Fibroblast of lung (primary cell): ENCODE data around the gene FAAP100. TPM values are rescaled to one million over a fixed set of nuclear protein-coding genes. Genes with fewer than 3 reads are reported as not detected.

Source experiments
- DNase-seq, 2 donors: peaks; one replicate each; pipeline versions ENCODE4 v3.0.0 to v3.0.0-alpha.2; 2010; ENCODE audit warnings: low read depth in 2 of 2
- H2AFZ ChIP-seq: 2 replicates; pipeline ENCODE4 v1.5.1; 2012; ENCODE audit warnings: low read length, control low read depth, inconsistent platforms
- H3K27ac ChIP-seq: 2 replicates; pipeline ENCODE4 v1.5.1; 2011; ENCODE audit warnings: low read length, control low read depth; ENCODE audit not compliant: insufficient read depth
- H3K27me3 ChIP-seq: 2 replicates; pipeline ENCODE4 v1.5.1; 2011; ENCODE audit warnings: mild to moderate bottlenecking, low read length; ENCODE audit not compliant: control insufficient read depth, insufficient read depth
- H3K36me3 ChIP-seq: 2 replicates; pipeline ENCODE4 v1.5.1; 2011; ENCODE audit warnings: low read length; ENCODE audit not compliant: control insufficient read depth, insufficient read depth
- H3K4me1 ChIP-seq: 2 replicates; pipeline ENCODE4 v1.5.1; 2011; ENCODE audit warnings: low read length; ENCODE audit not compliant: control insufficient read depth, insufficient read depth; ENCODE audit errors: extremely low read depth
- H3K4me2 ChIP-seq: 2 replicates; pipeline ENCODE4 v1.5.1; 2011; ENCODE audit warnings: low read length, control low read depth; ENCODE audit not compliant: insufficient read depth; ENCODE audit errors: extremely low read depth
- H3K4me3 ChIP-seq, 4 experiments: fragments of 200-600 bp in 1 of 4; sonication (generic) in 1 of 4; replicated peaks in 1 of 4; 2 replicates each; pipeline ENCODE4 v1.5.1; 2011 to 2016; ENCODE audit warnings: low read length in 4 of 4, low read depth in 3 of 4, mild to moderate bottlenecking in 3 of 4, control low read depth in 2 of 4, inconsistent platforms in 1 of 4, mixed read lengths in 1 of 4; ENCODE audit not compliant: insufficient read depth in 1 of 4; ENCODE audit errors: control extremely low read depth in 1 of 4
- H3K79me2 ChIP-seq: 2 replicates; pipeline ENCODE4 v1.5.1; 2012; ENCODE audit warnings: mild to moderate bottlenecking, low read length, inconsistent platforms; ENCODE audit not compliant: control insufficient read depth, insufficient read depth
- H3K9ac ChIP-seq: 2 replicates; pipeline ENCODE4 v1.5.1; 2011; ENCODE audit warnings: mild to moderate bottlenecking, low read length, control low read depth; ENCODE audit not compliant: insufficient read depth
- H3K9me3 ChIP-seq: 2 replicates; pipeline ENCODE4 v1.5.1; 2012; ENCODE audit warnings: low read depth, low read length; ENCODE audit not compliant: control insufficient read depth, insufficient read depth
- H4K20me1 ChIP-seq: 2 replicates; pipeline ENCODE4 v1.5.1; 2011; ENCODE audit warnings: low read length; ENCODE audit not compliant: control insufficient read depth, insufficient read depth; ENCODE audit errors: extremely low read depth
- EZH2 ChIP-seq: IDR thresholded peaks from 2 replicates; pipeline ENCODE4 v1.5.1; 2012; ENCODE audit warnings: low read length, control low read depth, mild to moderate bottlenecking; ENCODE audit errors: missing control alignments
- polyA plus RNA-seq, 2 donors: library from polyadenylated mRNA; depleted of rRNA in 1 of 2; stranded (reverse) in 1 of 2; unstranded in 1 of 2; fragments of >200 nt; gene quantifications; 2 replicates each; pipeline ENCODE4 v1.2.1, GENCODE V29; 2011 to 2012; ENCODE audit warnings: missing spikeins in 1 of 2
- total RNA-seq: library from RNA; depleted of rRNA; stranded (reverse); fragments of >200 nt; gene quantifications from 2 replicates; pipeline ENCODE4 v1.2.1, GENCODE V29; 2014
- TF ChIP-seq, protein P1 (sequence below), 2 donors: IDR thresholded peaks in 1 of 2; conservative IDR thresholded peaks in 1 of 2; 1 replicate in 1 of 2; 2 replicates in 1 of 2; pipeline ENCODE4 v1.5.1; 2011 to 2012; ENCODE audit warnings: low read length in 2 of 2, control low read depth in 1 of 2, inconsistent platforms in 1 of 2, low read depth in 1 of 2, mild to moderate bottlenecking in 1 of 2

Gene FAAP100
- total and polyA plus RNA-seq, 2 donors (not counting 1 experiment from before 2014, with no cell fraction given), result 6.7 to 10.4 TPM

DNA sequence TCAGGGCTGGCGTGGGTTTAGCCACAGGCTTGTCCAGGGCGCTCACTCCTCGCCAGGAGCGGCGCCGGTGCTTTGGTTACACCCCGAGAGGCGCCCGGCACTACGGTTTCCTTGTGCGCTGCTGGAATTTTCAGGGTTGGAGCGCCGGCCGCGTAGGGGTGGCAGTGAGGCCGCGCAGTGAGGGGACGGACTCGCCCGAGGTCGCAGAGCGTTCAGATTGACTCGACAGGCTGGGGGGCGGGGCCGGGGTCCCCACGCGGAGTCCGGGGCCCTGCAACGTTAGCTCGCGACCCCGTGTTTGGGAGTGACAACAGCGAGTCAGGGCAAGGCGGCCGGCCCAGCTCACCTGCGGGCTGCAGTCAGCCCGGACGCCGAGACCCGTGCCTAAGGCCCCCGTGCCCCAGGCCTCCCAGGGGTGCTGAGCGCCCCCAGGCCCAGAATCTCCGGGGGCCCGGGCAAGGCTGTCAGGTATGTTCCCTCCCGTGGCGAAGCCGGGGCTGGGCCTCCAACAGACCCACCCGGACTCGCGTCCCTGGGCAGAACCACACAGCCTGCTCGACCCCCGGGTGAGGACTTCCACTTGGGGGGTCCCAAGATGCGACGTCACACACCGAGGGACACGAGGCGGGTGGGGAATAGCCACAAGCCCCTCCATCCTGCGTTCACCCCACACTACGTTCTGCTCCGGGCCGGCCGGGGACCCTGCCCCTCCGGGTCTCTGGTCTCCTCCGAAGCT lies 38.2 kb downstream of the FAAP100 start:
- Histone ChIP-seq H3K9me3 (no peaks in the 10 kb centered on the region), H4K20me1 (peaks cover 3% of the 10 kb centered on the region), H3K79me2 (peaks cover 65% of the 10 kb centered on the region), H3K4me2 (peak overlapping the region; percentile 53), H2AFZ (no peak overlapping the region), H3K27me3 (no peaks in the 10 kb centered on the region), H3K27ac (peak overlapping the region; percentile 91), H3K36me3 (peaks cover 28% of the 10 kb centered on the region), H3K4me1 (peaks cover 15% of the 10 kb centered on the region), H3K4me3 (peak overlapping the region; percentile 40 to 82 (median 54)), H3K9ac (peak overlapping the region; percentile 70)
- DNase-seq, result peak; percentile 72 to 77
- TF ChIP-seq, protein P1, sequence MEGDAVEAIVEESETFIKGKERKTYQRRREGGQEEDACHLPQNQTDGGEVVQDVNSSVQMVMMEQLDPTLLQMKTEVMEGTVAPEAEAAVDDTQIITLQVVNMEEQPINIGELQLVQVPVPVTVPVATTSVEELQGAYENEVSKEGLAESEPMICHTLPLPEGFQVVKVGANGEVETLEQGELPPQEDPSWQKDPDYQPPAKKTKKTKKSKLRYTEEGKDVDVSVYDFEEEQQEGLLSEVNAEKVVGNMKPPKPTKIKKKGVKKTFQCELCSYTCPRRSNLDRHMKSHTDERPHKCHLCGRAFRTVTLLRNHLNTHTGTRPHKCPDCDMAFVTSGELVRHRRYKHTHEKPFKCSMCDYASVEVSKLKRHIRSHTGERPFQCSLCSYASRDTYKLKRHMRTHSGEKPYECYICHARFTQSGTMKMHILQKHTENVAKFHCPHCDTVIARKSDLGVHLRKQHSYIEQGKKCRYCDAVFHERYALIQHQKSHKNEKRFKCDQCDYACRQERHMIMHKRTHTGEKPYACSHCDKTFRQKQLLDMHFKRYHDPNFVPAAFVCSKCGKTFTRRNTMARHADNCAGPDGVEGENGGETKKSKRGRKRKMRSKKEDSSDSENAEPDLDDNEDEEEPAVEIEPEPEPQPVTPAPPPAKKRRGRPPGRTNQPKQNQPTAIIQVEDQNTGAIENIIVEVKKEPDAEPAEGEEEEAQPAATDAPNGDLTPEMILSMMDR (conservative IDR thresholded peaks at IDR 0.05 in 1 of 2, IDR thresholded peaks at IDR 0.05 in 1 of 2; ENCODE audit: low read depth in 1 of 2, low read length in 2 of 2), result no peak
- no peak for TF ChIP-seq EZH2

DNA sequence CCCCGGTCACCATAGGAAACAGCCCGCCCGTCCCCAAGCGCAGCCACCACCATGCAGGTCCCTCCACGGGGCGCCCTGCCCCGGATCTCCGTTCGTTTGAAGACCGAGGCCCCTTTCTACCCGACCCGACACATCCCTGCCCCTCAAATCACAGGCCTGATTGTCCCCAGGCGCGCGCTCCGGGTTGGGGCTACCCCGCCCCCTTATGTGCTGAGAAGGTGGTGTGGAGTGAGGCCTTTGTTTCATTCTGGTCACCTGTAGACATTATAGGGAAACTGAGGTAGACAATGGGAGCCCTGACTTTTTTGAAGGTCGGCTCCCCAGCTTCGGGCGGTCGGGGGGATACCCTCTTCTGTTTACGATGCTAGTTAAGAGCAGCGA lies 38.8 kb downstream of the FAAP100 start:
- H3K4me1 ChIP-seq, result peaks cover 13% of the 10 kb centered on the region
- peaks cover 30% of the 10 kb centered on the region for H3K36me3 ChIP-seq
- no peak overlapping the region for H2AFZ ChIP-seq
- H3K9me3 ChIP-seq, result no peaks in the 10 kb centered on the region
- H4K20me1 ChIP-seq, result peaks cover 6% of the 10 kb centered on the region
- H3K4me3 ChIP-seq, result peak overlapping the region; percentile 12 to 82 (median 54)
- peak overlapping the region; percentile 91 for H3K27ac ChIP-seq
- DNase-seq, result peak; percentile 59 to 62
- H3K79me2 ChIP-seq, result peaks cover 68% of the 10 kb centered on the region
- H3K27me3 ChIP-seq, result no peaks in the 10 kb centered on the region
- TF ChIP-seq EZH2, result no peak
- TF ChIP-seq, protein P1 (conservative IDR thresholded peaks at IDR 0.05 in 1 of 2, IDR thresholded peaks at IDR 0.05 in 1 of 2; ENCODE audit: low read depth in 1 of 2, low read length in 2 of 2), result no peak
- H3K4me2 ChIP-seq, result peak overlapping the region; percentile 53
- peak overlapping the region; percentile 70 for H3K9ac ChIP-seq

DNA sequence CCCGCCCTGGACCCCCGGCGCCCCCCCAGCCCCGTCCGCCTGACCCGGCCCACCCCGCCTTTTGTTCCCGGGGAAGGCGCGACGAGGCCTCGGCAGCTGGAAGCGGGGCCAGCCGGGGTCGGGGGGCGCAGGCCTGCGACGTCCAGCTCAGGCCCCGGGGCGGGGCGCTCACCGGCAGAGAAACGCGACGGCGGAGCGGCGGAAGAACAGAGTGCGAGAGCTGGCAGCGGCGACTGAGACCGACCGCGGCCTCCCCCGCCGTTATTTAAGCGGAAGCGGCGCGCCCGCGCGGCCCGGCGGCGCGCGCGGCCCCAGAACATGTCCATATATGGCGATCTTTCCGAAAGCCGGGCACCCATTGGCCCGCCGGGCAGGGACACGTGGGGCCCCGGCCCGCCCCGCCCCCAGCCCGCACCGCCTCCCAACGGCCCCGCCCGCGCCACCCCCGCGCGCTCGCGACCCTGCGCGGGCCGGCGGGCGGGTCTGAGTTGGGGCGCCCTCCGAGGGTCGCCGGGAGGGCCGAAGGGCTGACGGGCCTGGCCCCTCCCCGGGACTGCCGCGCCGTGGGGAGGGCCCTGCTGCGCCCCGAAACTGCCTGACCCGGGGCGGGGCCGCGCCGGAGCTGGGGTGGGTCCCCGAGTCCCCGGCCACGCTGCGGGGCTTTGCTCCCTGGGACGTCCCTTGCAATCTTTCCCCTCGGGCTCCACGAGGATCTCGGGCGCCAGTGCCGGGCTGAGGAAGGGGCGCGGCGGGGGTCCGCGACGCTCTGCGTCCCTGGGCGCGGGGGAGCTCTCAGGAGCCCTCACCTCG lies 39.4 kb downstream of the FAAP100 start, which contains the start of gene ACTG1:
Gene ACTG1 (minus strand): TSS at position 238 of the 810 bp plus-strand sequence. CDS start 445 bp downstream, outside the sequence.
- Histone ChIP-seq H3K27me3 (no peaks in the 10 kb centered on the region), H2AFZ (no peak within 1 kb of the TSS), H3K4me2 (peak within 1 kb of the TSS; percentile 79), H3K4me1 (peaks cover 8% of the 10 kb centered on the region), H3K4me3 (peak within 1 kb of the TSS; percentile 86 to 100 (median 94)), H4K20me1 (peaks cover 6% of the 10 kb centered on the region), H3K36me3 (peaks cover 30% of the 10 kb centered on the region), H3K9ac (peak within 1 kb of the TSS; percentile 82), H3K27ac (peak within 1 kb of the TSS; percentile 91), H3K9me3 (no peaks in the 10 kb centered on the region), H3K79me2 (peaks cover 63% of the 10 kb centered on the region)
- no peak for TF ChIP-seq EZH2
- TF ChIP-seq, protein P1 (conservative IDR thresholded peaks at IDR 0.05 in 1 of 2, IDR thresholded peaks at IDR 0.05 in 1 of 2; ENCODE audit: low read depth in 1 of 2, low read length in 2 of 2), result no peak
- DNase-seq, result peak; percentile 88 to 92
